HG02642 (cell line): ENCODE data around the gene UNC5B.

Experiments
- ATAC-seq: cut with Tn5 transposase; IDR thresholded peaks from one replicate; pipeline ENCODE4 v1.9.1; 2021; ENCODE audit warnings: mild to moderate bottlenecking; ENCODE audit not compliant: unreplicated experiment, poor library complexity

Gene UNC5B

GRCh38 chr10:71250842-71251241, 38.5 kb downstream of the UNC5B start:
- ATAC-seq = no peak

GRCh38 chr10:71251319-71251718, 38.9 kb downstream of the UNC5B start:
- no peak for ATAC-seq

- no peak for ATAC-seq
These were observed 39.9 kb downstream of the UNC5B start for GRCh38 chr10:71252220-71252619.

GRCh38 chr10:71253981-71254818, 41.8 kb downstream of the UNC5B start:
- ATAC-seq = no peak

- no peak for ATAC-seq
These were observed 42.6 kb downstream of the UNC5B start for GRCh38 chr10:71254834-71255549.

GRCh38 chr10:71255550-71255807, 43.1 kb downstream of the UNC5B start:
- ATAC-seq = no peak

GRCh38 chr10:71255808-71256660, 43.7 kb downstream of the UNC5B start:
- no peak for ATAC-seq

GRCh38 chr10:71256661-71257318, 44.4 kb downstream of the UNC5B start:
- no peak for ATAC-seq

GRCh38 chr10:71257319-71257997, 45.1 kb downstream of the UNC5B start:
- no peak for ATAC-seq

GRCh38 chr10:71258046-71258445, 45.7 kb downstream of the UNC5B start:
- no peak for ATAC-seq

GRCh38 chr10:71258446-71259145, 46.2 kb downstream of the UNC5B start:
- no peak for ATAC-seq

- no peak for ATAC-seq
These were observed 46.9 kb downstream of the UNC5B start for GRCh38 chr10:71259282-71259681.

GRCh38 chr10:71259815-71260501, 47.6 kb downstream of the UNC5B start:
- no peak for ATAC-seq

GRCh38 chr10:71260622-71261325, 48.4 kb downstream of the UNC5B start:
- no peak for ATAC-seq

GRCh38 chr10:71262027-71262426, 49.7 kb downstream of the UNC5B start:
- no peak for ATAC-seq

GRCh38 chr10:71262817-71263216, 50.4 kb downstream of the UNC5B start:
- ATAC-seq = no peak

- ATAC-seq = no peak
These were observed 51.0 kb downstream of the UNC5B start for GRCh38 chr10:71263376-71263775.
